HG03064 (cell line): ENCODE results near the gene MAP3K20.
"Not testable (repeated sequence)": the region's sequence is repeated elsewhere in the genome, so short reads cannot be mapped to it uniquely, and the experiment has no call there.

ENCODE experiments used
- ATAC-seq: cut with Tn5 transposase; IDR thresholded peaks from one replicate; pipeline ENCODE4 v1.9.1; 2021; ENCODE audit warnings: low read depth; ENCODE audit not compliant: unreplicated experiment

The MAP3K20 gene

DNA sequence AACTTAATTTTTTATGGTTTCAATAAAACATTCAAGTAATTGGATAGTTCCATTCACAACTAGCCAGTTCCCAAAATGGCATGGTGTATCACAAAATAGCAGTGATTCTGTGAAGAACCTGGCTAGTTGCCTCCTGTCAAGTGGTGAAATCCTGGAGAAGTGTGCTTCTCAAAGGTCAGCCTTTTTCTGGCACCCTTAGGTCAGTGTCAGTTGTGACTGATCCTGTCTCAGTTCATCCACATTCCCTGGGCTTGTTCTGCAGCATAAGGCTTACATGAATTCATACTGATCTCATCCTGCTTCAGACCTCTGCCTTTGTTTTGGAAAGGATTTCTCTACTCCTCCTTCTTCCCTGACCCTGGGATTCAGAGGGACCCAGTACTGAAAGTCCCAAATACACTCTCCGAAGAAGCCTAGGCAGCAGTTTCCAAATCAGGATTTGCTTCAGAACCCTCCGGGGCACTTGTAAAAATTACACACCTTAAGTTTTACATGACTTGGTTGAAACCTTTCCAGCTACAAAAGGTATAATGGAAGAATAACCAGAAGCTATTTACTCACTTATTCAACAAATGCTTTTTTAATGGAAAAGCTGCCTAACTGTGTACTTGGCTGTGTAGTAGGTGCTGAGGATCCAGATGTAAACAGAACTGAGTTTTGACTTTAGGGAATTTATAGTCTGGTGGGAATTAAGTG lies 11.0 kb downstream of the MAP3K20 start:
- ATAC-seq, result no peak

DNA sequence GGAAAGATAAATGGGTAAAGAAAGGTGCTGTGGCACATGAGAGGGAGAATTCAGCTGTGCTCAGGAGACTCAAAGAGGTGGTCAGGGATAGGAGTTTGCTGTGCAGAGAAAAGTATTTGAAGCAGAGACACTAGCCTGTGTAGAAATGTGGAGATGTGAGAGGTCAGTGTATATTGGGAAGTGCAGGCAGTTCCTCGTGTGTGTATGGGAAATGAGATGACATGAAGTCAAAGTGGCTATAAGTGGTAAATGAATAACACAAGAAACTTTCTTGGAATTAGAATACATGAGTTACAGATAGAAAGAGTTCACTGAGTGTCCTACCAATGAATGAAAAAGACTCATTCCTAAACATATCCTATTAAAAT lies 11.6 kb downstream of the MAP3K20 start:
- ATAC-seq, result no peak

DNA sequence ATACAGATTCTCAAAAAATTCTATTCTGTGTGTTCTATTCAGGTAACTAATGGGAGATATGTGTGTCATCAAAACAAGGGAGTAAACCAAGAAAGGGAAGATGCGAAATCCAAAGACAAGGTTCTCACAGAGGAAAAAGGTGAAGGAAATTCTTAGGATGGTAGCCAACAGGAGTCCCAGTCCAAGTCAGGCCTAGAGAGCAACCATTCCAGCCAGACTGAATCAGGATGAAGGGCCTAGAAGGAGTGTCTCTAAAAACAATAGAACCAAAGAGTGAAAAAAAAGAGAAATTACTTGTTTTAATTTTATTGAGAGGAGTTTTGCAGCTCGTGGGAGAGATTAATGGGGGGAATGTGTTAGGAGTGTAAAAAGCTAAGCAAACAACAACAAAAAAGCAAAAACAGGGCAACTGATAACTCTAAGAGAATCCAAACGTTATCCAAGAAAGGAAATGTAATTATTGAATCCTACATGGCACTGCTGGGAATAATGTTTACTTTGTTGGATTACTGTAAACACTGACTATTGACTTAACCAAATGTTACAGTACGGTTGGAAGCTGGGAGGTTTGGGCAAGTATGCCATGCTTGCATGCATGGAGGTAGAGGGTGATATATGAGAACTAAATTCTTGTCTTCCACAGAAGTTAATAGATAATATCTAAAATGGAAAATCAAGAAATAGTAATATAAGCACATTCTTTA lies 12.3 kb downstream of the MAP3K20 start:
- no peak for ATAC-seq

DNA sequence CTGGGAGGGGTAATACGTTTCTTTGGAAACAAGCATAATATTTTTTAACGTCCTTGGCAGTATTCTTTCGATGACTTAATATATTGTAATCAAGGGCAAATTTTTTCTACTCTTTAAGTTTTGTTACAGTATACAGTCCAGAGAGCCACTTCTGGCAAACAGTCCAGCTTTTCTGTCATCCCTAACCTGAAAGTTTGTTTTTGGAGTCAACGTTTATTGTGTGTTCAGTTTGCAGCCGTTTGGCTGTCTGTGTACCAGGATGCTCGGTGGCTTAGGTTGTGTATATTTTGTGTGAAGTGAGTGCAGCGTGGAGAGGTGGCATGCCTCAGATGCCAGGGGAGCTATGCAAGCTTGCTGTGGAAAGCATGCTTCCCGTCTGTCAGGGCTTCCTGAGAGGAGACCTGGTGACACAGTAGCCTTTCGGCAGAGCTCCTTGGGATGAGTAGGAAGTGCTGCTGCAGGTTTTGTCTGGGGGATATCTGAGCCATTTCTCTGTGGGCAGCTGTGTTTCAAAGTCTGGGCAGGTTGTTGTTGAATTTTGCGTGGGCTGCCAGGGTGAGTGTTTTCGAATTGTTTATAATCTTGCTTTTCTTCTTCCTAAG lies 14.7 kb downstream of the MAP3K20 start:
- ATAC-seq, result no peak

DNA sequence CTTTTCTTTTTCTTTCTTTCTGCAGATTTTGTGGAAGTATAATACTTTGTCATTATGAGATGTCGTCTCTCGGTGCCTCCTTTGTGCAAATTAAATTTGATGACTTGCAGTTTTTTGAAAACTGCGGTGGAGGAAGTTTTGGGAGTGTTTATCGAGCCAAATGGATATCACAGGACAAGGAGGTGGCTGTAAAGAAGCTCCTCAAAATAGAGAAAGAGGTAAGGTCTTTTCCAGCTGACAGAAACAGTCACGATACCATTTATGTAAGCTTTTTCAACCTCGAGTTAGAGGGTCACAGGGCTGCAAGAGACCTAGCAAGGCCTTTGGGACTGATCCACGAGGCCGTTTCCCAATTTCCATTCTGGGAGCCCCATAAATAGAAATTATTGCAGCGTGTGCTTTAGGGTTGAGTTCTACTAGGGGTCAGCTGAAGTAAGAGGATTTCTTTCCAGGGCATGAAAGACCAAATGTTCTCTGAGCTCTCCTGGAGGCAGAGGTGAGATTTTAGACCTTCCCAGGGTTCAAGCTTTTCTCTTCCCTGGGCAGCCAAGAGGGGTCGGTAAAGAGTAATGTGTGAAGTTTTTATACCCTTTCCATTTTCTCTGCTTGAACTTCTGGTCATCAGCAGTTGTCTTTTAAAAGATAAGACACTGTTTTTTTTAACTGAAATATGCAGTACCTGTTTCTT lies 15.5 kb downstream of the MAP3K20 start:
- ATAC-seq, result no peak

DNA sequence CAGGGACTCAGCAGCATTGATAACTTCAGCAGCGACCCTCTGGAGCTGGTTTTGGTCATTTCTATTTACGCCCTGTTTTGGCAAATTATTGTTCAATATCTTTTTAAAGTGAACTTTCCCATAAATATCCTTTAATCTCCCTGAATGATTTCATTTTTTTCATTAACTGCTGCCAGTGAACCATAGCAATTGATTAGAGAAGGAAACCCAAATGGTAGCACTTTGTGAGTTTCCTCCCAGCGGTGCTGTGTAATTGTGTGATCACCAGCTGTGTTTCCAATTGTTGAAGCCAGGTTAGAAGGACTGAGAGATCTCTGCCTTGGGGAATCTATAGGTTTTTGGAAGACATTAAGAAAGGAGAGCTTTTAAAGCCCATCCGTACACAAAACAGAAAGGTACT lies 16.3 kb downstream of the MAP3K20 start:
- ATAC-seq, result no peak

DNA sequence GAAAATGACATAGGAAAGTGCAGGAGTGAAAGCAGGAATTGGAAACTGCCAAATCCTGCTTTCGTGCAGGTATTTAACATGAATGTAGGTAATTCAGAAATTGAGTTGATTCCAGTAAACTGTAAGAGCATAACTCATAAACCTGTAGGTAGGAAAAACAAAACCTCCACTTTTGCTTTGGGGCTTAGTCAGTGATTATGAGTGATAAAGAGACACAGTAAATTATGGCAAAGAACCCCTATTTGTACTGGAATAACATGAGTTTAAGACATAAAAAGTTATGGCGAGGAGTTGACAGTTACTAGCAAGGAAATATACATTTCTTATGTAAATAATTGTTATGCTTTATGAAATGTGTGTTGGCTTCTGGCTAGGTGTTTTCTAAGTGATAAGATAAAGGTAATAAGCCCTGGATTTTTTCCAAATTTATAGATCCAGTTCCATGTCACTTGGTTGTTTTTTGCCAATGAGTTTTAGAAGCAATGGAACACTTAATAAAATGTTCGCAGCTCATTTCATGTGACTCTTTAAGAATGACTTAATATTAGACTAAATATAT lies 17.3 kb downstream of the MAP3K20 start:
- ATAC-seq, result no peak

DNA sequence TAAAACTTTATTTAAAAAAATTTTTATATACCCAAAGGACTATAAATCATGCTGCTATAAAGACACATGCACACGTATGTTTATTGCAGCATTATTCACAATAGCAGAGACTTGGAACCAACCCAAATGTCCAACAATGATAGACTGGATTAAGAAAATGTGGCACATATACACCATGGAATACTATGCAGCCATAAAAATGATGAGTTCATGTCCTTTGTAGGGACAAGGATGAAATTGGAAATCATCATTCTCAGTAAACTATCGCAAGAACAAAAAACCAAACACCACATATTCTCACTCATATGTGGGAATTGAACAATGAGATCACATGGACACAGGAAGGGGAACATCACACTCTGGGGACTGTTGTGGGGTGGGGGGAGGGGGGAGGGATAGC lies 18.0 kb downstream of the MAP3K20 start:
- not testable (repeated sequence) for ATAC-seq

DNA sequence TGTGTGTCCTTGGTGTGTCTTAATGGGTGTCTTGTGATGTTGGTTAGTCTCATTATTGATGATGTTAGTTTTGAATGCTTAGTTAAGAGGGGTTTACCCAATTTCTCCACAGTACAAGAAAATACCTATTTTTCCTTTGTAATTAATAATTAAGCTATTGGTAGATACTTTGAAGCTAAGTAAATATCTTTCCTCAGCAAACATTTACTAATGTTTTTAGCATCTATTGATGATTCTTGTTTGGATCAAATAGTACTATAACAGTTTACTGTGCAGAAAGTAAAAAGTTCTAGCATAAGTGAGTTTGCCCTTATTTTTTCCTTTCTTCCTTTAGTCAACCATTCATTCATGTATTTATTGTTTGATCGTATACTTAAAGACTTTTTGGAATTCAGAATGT lies 19.1 kb downstream of the MAP3K20 start:
- no peak for ATAC-seq

DNA sequence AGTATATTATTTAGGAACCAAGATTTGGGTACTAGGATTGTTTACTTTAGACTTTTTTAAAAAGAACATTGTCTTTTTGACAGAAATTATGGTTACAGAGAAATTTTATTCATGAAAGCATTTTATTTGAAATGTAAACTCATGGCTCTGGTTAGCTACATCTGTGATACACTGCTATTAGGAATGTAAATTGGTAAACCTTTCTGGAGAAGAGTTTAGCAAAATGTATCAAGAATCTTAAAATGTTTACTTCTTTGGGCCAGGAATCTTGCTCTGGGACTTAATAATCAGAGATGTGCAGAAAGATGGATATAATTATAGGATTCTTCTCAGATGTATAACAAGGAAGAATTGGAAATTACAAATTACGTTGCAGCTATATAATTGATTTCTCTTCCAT lies 19.7 kb downstream of the MAP3K20 start:
- no peak for ATAC-seq

DNA sequence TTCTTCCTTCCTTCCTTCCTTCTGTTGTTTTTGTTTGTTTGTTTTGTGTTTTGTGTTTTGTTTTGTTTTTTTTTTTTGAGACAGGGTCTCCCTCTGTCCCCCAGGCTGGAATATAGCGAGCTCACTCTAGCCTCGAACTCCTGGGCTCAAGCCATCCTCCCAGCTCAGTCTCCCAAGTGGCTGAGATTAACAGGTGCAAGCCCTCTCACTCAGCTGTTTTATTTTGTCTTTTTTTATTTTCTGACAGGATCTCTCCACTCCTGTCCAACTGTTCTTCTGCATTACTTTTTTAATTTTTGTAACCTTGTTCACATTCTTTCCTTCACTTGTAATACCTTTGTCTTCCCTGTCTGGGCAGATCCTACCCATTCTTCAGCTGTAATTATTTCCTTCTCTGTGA lies 23.6 kb downstream of the MAP3K20 start:
- ATAC-seq, result no peak

DNA sequence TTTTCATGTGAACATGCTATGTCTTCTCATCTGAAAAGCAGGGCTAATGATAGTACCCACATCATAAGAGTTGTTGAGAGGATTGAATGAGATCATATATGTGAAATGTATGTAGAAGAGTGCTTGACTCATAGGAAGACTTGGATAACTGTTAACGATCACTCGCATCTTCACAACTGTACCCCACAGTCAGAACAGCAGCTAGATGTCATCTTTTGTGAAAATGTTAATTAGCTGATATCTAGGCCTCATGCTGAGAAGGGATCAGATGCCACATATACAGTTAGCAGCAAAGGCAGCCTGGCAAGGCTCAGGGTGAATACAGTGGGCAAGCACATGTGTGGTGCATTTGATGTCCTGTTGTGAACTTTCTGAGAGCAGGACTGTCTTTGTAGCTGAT lies 24.2 kb downstream of the MAP3K20 start:
- no peak for ATAC-seq

DNA sequence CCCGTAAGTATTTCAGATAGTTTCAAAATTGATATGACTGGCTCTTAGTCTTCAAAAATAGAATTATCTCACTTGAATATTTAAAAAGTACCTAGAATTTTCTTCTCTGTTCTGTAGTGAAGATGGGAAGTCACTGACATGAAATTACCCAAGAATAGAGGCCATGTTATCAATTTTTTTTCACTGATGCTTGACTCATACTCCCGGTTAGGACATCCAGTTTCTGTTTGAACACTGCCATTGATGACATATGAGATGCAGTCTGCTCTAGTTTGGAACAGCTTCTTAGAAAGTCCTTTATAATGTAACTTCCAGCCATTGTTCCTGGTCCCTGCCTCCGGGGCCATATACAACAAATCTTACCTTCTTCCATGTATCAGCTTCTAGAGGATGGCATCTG lies 26.0 kb downstream of the MAP3K20 start:
- ATAC-seq, result no peak

DNA sequence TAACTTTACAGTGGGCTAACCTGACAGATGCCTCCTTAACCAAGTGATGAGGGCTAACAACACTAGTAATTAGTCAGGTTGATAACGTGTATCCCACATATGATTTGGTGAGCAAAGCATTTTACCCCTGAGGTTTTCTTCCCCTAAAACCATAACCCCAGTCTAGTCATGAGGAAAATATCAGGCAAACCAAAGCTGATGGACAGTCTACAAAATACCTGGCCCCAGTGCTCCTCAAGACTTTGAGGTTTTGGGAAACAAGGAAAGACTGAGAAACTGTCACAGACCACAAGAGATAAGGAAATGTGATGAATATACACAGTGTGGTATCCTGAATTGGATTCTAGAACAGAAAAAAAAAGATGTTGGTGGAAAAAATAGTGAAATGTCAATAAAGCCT lies 28.5 kb downstream of the MAP3K20 start:
- no peak for ATAC-seq

DNA sequence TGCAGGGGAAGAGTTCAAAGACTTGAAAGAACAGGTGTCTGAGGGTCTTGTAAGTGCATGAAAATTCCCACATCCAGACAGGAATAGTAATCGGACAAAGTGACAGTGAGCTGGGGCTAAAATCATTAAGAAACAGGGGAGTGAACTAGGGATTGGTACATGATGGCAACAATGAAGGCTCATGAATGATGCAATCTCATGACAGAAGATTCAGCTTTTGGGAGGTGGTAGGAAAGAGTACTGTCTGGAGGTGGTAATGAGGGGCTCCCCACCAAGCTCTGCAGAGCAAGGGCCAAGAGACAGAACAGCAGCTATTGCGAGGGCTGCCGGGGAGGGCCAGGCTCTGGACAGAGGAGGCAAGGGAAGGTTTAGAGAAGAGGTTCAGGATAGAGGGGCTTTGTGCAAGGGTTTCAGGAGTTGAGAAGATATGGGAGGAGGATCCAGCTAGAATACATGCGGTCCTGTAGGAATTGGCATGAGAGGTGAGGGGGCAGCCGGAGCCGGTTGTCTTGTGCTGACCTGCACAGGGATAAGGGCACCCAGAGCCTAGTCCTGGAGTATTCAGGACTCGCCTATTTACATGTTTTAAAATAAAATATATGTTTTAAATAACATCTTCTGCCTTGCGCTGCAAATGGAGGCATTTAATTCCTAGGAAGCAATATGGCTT lies 31.4 kb downstream of the MAP3K20 start:
- ATAC-seq, result no peak

DNA sequence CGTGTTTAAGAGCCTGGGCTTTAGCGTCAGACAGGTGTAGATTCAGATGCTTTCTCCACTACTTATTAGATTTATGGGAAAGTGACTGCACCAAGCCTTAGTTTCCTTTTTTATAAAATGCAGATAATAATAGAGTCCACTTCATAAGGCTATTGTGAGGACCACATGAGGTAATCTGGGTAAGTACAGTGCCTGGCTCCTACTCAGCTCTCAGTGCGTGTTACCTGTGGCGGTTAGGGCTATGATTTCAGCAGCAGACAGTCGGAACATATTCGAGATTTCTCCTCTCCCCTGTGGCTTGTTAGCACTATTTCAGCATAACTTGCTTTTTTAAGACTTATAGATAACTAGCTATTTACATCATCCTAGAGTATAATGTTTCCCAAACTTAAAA lies 32.0 kb downstream of the MAP3K20 start:
- ATAC-seq, result no peak

DNA sequence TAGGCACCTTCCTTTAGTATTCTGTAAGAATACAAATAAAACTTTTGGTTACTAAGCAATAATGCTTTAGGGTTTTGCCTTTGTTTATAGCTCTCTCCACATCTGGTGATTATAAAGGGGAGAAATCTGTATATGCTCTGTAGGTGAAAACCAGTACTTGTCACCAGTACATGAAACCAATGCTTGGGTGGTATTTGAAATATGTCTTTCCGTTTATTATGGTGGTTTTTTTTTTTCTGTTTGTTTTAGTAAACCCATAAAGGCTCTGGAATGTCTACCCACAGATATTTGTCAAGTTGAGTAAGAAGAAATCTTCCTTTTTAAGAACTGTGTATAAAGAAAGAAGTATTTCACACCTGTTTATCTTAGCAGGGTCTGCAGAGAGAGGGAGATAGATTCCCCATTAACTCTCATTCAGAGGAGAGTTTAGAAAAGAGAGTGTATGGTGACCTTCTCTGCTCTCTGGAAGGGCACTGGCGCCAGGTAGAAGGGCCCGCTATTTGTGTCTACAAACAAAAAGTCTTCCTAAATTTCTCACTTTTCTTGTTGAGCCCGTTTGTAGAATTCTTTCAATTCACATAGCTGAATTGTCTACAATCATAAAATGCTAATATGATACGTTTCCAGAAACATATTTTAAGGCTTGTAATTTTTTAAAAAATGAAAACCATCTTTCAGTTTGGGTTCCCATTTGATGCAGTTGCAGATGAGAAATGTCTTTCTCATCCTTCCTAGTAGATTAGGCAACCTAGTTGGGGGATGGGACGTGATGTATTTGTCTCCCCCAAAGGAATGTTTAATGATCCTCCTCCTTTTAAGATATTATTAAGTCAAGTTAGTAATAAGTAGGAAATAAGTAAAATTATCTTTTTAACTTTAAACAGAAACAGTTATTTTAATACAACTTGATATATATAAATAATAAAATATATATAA lies 33.9 kb downstream of the MAP3K20 start:
- ATAC-seq, result no peak

DNA sequence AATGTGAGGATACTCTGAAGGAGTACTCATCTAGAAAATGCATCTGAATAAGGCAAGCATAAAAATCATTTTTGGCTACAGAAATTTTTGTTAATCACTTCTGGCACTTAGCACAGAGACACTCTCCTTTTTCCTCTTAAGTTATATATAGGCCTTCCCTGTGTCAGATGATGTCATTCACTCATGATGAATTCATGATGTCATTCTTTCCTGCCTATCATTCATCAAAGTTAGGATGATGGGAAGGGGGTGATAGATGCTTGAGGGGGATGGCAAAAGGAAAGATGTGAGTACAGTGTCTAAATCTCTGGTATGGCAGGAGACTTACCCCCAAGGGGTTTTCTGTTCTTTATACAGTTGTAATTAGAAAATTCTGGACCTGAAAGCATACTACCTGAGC lies 42.0 kb downstream of the MAP3K20 start:
- no peak for ATAC-seq

DNA sequence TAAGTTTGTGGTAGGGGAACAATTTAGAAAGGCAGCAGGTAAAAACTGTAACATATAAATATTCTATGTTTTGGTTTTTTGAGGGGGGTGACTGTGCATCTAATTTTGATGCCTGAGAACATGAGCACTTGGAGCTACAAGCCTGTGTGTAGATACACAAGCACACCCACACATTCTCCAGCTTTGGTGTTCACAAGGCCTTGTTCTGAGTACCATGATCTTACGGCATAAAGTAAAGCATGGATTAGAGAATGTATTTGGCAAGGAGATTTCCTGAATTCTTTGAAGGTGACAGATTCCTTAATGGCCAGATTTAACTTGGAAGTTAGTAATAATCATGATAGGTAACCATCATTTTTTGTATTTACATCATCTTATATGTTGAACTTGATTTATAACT lies 42.7 kb downstream of the MAP3K20 start:
- ATAC-seq, result no peak
